ENCODE results near the gene TEX22.
A peak's percentile ranks its signal among the peaks of the same experiment; 100 is the strongest.

Gene TEX22

DNA sequence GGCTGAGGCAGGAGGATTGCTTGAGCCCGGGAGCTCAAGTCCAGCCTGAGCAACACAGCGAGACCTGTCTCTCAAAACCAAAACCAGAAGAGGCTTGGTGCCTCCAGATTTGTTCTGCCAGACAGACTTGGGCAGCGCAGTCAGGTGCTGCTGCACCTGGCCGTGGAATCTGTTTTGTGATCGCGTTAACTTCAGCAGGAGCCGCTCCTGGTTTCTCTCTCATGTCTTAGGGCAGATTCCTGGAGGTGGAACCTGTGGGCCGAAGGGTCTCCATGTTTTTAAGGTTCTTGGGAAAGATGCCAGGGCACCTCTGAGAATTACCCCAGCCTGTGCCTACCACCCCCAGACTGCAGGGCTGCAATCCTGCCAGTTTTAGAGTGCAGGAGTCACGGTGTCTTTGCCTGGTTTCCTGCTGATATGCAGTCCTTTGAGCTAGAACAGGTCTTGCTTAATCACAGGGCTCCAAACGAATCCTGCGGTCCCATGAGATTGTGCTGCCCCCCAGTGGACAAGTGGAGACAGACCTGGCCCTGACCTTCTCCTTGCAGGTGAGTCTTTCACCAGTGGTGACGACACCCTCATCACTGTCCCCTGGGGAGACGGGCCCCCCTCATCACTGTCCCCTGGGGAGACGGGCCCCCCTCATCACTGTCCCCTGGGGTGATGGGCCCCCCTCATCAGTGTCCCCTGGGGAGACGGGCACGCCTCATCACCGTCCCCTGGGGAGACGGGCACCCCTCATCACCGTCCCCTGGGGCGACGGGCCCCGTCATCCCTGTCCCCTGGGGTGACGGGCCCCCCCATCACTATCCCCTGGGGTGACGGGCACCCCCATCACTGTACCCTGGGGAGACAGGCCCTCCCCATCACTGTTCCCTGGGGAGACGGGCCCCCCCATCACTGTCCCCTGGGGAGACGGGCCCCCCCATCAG is 46.2 kb upstream of the TEX22 start:
- Mint-ChIP-seq H3K36me3 (ENCODE audit: low read depth) (no peaks in the 10 kb centered on the region), H3K9me3 (no peaks in the 10 kb centered on the region), H3K27me3 (ENCODE audit: low read depth) (no peaks in the 10 kb centered on the region), H3K4me3 (no peak overlapping the region), H3K4me1 (peaks cover 8% of the 10 kb centered on the region), H3K27ac (peak overlapping the region in 2 of 3 experiments; percentile 56 to 72)
- TF ChIP-seq, protein P1, sequence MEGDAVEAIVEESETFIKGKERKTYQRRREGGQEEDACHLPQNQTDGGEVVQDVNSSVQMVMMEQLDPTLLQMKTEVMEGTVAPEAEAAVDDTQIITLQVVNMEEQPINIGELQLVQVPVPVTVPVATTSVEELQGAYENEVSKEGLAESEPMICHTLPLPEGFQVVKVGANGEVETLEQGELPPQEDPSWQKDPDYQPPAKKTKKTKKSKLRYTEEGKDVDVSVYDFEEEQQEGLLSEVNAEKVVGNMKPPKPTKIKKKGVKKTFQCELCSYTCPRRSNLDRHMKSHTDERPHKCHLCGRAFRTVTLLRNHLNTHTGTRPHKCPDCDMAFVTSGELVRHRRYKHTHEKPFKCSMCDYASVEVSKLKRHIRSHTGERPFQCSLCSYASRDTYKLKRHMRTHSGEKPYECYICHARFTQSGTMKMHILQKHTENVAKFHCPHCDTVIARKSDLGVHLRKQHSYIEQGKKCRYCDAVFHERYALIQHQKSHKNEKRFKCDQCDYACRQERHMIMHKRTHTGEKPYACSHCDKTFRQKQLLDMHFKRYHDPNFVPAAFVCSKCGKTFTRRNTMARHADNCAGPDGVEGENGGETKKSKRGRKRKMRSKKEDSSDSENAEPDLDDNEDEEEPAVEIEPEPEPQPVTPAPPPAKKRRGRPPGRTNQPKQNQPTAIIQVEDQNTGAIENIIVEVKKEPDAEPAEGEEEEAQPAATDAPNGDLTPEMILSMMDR (IDR thresholded peaks at IDR 0.05; ENCODE audit: unreplicated experiment in 3 of 3): peak; percentile 74 to 81 (median 80)

DNA sequence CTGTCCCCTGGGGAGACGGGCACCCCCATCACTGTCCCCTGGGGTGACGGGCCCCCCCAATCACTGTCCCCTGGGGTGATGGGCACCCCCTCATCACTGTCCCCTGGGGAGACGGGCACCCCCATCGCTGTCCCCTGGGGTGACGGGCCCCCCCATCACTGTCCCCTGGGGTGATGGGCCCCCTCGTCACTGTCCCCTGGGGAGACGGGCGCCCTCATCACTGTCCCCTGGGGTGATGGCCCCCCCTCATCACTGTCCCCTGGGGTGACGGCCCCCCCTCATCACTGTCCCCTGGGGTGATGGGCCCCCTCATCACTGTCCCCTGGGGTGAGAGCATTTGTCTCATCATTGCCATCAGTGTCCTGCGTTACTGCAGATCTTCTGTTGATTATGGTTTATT is 45.2 kb upstream of the TEX22 start:
- H3K27me3 Mint-ChIP-seq (ENCODE audit: low read depth): no peaks in the 10 kb centered on the region
- H3K36me3 Mint-ChIP-seq (ENCODE audit: low read depth): no peaks in the 10 kb centered on the region
- no peaks in the 10 kb centered on the region for H3K9me3 Mint-ChIP-seq
- H3K4me1 Mint-ChIP-seq: peaks cover 8% of the 10 kb centered on the region
- TF ChIP-seq, protein P1 (IDR thresholded peaks at IDR 0.05; ENCODE audit: unreplicated experiment in 3 of 3): no peak
- no peak overlapping the region for H3K4me3 Mint-ChIP-seq
- H3K27ac Mint-ChIP-seq: no peak overlapping the region

DNA sequence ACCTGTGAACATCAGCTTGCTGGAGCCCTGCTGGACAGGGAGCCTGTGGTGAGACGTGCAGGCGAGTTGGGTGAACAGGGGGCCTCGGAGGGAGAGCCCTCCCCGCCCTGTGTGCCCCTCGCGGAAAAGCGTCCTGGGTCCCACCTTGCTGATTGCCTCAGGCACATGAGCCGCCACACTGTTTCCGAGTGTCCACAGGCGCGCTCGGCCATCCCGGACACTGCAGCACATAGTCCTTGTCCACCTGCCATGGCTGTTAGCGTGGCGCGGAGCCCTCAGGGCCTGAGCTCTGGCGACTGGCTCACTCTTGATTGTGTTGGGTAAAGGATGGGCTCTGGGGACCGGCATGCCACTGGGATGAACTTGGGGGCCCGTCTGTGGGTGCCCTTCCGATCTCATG is 43.8 kb upstream of the TEX22 start:
- Mint-ChIP-seq H3K4me3 (no peak overlapping the region), H3K27ac (no peak overlapping the region), H3K4me1 (peaks cover 8% of the 10 kb centered on the region), H3K36me3 (ENCODE audit: low read depth) (peaks cover 4% of the 10 kb centered on the region), H3K9me3 (no peaks in the 10 kb centered on the region), H3K27me3 (ENCODE audit: low read depth) (no peaks in the 10 kb centered on the region)
- TF ChIP-seq, protein P1 (IDR thresholded peaks at IDR 0.05; ENCODE audit: unreplicated experiment in 3 of 3): no peak

DNA sequence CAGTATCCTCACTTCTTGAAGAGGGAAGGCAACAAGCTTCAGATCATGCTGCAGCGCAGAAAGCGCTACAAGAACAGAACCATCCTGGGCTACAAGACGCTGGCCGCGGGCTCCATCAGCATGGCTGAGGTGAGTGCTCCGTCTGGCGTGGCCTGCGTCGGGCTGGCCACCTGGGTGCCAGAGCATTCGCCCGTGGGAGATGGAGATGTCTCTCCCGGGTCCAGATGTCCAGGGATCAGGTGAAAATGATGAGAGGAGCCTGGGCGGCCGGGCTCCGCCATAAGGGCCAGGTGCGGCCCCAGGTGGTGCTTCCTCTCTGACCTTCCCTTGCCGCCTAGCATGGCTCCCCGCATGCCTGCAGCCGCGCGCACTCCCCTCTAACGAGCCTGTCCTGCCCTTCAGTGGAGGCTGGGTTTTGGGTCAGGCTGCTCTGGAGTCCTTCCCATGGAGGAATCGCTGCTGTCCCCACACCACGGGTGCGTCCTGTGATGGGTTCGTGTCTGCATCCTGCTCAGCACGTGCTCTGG is 43.2 kb upstream of the TEX22 start:
- Mint-ChIP-seq H3K27me3 (ENCODE audit: low read depth) (no peaks in the 10 kb centered on the region), H3K4me3 (no peak overlapping the region), H3K9me3 (no peaks in the 10 kb centered on the region), H3K4me1 (peaks cover 8% of the 10 kb centered on the region), H3K36me3 (ENCODE audit: low read depth) (peaks cover 4% of the 10 kb centered on the region), H3K27ac (no peak overlapping the region)
- TF ChIP-seq, protein P1 (IDR thresholded peaks at IDR 0.05; ENCODE audit: unreplicated experiment in 3 of 3): no peak

DNA sequence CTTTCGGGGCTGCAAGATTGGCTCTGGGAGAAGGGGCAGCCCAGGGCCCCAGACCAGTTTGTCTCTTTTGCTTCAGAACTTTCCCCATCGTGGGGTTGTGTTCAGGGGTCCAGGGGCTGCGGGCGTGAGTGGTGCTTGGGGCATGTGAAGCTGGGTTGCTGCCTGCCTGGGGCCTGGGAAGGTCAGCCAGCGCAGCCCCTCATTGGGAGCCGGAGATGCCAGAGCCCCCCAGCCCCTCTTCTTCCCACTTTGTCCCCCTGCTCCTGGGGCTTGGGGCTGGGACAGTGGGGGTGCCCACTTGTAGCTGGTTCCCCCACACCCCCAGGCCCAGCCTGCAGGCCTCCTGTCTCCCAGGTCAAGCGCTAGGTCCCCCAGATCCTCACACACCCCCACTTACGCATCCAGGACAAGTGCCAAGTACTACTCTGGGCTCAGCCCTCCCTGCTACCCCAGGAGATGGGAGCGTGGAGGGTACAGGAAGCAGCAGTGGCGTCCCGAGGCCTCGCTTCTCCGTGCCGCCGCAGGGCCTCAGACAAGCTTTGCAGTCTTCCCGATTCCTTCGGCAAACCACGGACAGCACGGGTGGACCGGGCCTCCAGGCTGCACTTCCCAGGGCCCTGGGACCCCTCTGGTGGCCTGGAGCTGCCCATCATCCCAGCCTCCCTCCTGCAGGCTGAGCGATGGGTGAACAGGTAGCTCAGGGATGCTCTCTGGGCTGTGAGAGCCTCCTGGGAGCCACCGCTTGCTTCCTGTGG is 42.3 kb upstream of the TEX22 start:
- Mint-ChIP-seq H3K27ac (no peak overlapping the region), H3K4me3 (no peak overlapping the region), H3K36me3 (ENCODE audit: low read depth) (peaks cover 9% of the 10 kb centered on the region), H3K4me1 (peaks cover 8% of the 10 kb centered on the region), H3K27me3 (ENCODE audit: low read depth) (no peaks in the 10 kb centered on the region), H3K9me3 (no peaks in the 10 kb centered on the region)
- TF ChIP-seq, protein P1 (IDR thresholded peaks at IDR 0.05; ENCODE audit: unreplicated experiment in 3 of 3): no peak
